NCI-H1694 treated with DMSO at 0.1 percent for 48 hours (cell line): ENCODE measurements around the gene USP21.
A peak's percentile ranks its signal among the peaks of the same experiment; 100 is the strongest.

ENCODE experiments used
- DNase-seq: peaks from one replicate; lab custom pipeline; 2025; lab: John Stamatoyannopoulos, UW

The USP21 gene

GRCh38 chr1:161195171-161195570 is 35.9 kb downstream of the USP21 start:
- DNase-seq, result no peak

- DNase-seq, result no peak
These were observed 36.8 kb downstream of the USP21 start for GRCh38 chr1:161196111-161196510.

GRCh38 chr1:161196521-161197451 is 37.5 kb downstream of the USP21 start:
- no peak for DNase-seq

- DNase-seq, result no peak
These were observed 38.4 kb downstream of the USP21 start for GRCh38 chr1:161197560-161198193.

- no peak for DNase-seq
These were observed 39.0 kb downstream of the USP21 start for GRCh38 chr1:161198194-161198896.

- peak; percentile 96 for DNase-seq
These were observed 39.7 kb downstream of the USP21 start, which contains the start of gene ADAMTS4 for GRCh38 chr1:161198897-161199431. Gene ADAMTS4 (minus strand): TSS chr1:161199054. CDS start chr1:161198627, 427 bp downstream.

GRCh38 chr1:161199506-161200139 is 40.3 kb downstream of the USP21 start:
- no peak for DNase-seq

GRCh38 chr1:161200421-161200991 is 41.2 kb downstream of the USP21 start:
- no peak for DNase-seq

GRCh38 chr1:161200992-161201835 is 41.9 kb downstream of the USP21 start:
- peak; percentile 61 for DNase-seq

- DNase-seq, result peak; percentile 99
These were observed 42.8 kb downstream of the USP21 start, which contains the start of gene NDUFS2 for GRCh38 chr1:161201836-161202712. Gene NDUFS2 (plus strand): TSS chr1:161202367. CDS start chr1:161202386, 19 bp downstream.

- no peak for DNase-seq
These were observed 47.3 kb downstream of the USP21 start for GRCh38 chr1:161206411-161207140.

- no peak for DNase-seq
These were observed 47.9 kb downstream of the USP21 start for GRCh38 chr1:161207173-161207572.

GRCh38 chr1:161209790-161210409 is 50.6 kb downstream of the USP21 start:
- DNase-seq, result peak; percentile 45

GRCh38 chr1:161214369-161214768 is 55.1 kb downstream of the USP21 start:
- no peak for DNase-seq

GRCh38 chr1:161215076-161215475 is 55.8 kb downstream of the USP21 start, which contains the start of gene FCER1G:
Gene FCER1G (plus strand): TSS chr1:161215295. CDS start chr1:161215322, 27 bp downstream.
- DNase-seq, result no peak
